ENCODE measurements around the gene MRAP. TPM values are rescaled to one million over a fixed set of nuclear protein-coding genes. Genes with fewer than 3 reads are reported as not detected.

MRAP gene
- total RNA-seq, 1 experiment from 2014 or later = not detected

GRCh38 chr21:32281531-32281930 is 17.1 kb upstream of the MRAP start:
- no peak for TF ChIP-seq CTCF (IDR thresholded peaks at IDR 0.05; ENCODE audit: unreplicated experiment)
- H3K4me1 Mint-ChIP-seq (ENCODE audit: low read depth, unreplicated experiment) = no peaks in the 10 kb centered on the region
- H3K27me3 Mint-ChIP-seq (ENCODE audit: unreplicated experiment) = no peaks in the 10 kb centered on the region
- DNase-seq = no peak
- H3K4me3 Mint-ChIP-seq (ENCODE audit: low read depth, unreplicated experiment) = no peak overlapping the region
- H3K27ac Mint-ChIP-seq (ENCODE audit: unreplicated experiment) = no peak overlapping the region
- intact Hi-C loops (cut with micrococcal nuclease; ENCODE audit: unreplicated experiment) = no loop called here
- CTCF ChIA-PET = no interaction called here
- no TSS peak for BruUV-seq (replicated peaks)
- no peaks in the 10 kb centered on the region for H3K9me3 Mint-ChIP-seq (ENCODE audit: low read depth, unreplicated experiment)
- H3K36me3 Mint-ChIP-seq (ENCODE audit: insufficient read depth, unreplicated experiment) = peaks cover 17% of the 10 kb centered on the region

GRCh38 chr21:32282992-32283391 is 15.7 kb upstream of the MRAP start:
- no peak overlapping the region for H3K27ac Mint-ChIP-seq (ENCODE audit: unreplicated experiment)
- CTCF ChIA-PET = no interaction called here
- H3K4me1 Mint-ChIP-seq (ENCODE audit: low read depth, unreplicated experiment) = no peaks in the 10 kb centered on the region
- H3K9me3 Mint-ChIP-seq (ENCODE audit: low read depth, unreplicated experiment) = no peaks in the 10 kb centered on the region
- H3K4me3 Mint-ChIP-seq (ENCODE audit: low read depth, unreplicated experiment) = no peak overlapping the region
- intact Hi-C loops (cut with micrococcal nuclease; ENCODE audit: unreplicated experiment) = no loop called here
- H3K27me3 Mint-ChIP-seq (ENCODE audit: unreplicated experiment) = no peaks in the 10 kb centered on the region
- BruUV-seq (replicated peaks) = no TSS peak
- no peak for TF ChIP-seq CTCF (IDR thresholded peaks at IDR 0.05; ENCODE audit: unreplicated experiment)
- DNase-seq = no peak
- peaks cover 17% of the 10 kb centered on the region for H3K36me3 Mint-ChIP-seq (ENCODE audit: insufficient read depth, unreplicated experiment)

- no peak overlapping the region for H3K4me3 Mint-ChIP-seq (ENCODE audit: low read depth, unreplicated experiment)
- CTCF ChIA-PET = no interaction called here
These were observed 13.2 kb upstream of the MRAP start for GRCh38 chr21:32285476-32285875.

GRCh38 chr21:32297449-32297848 is 1.2 kb upstream of the MRAP start:
- no peak for TF ChIP-seq CTCF (IDR thresholded peaks at IDR 0.05; ENCODE audit: unreplicated experiment)
- DNase-seq = no peak
- H3K27me3 Mint-ChIP-seq (ENCODE audit: unreplicated experiment) = no peaks in the 10 kb centered on the region
- H3K4me1 Mint-ChIP-seq (ENCODE audit: low read depth, unreplicated experiment) = no peaks in the 10 kb centered on the region
- no peaks in the 10 kb centered on the region for H3K9me3 Mint-ChIP-seq (ENCODE audit: low read depth, unreplicated experiment)
- no TSS peak for BruUV-seq (replicated peaks)
- CTCF ChIA-PET = no interaction called here
- intact Hi-C loops (cut with micrococcal nuclease; ENCODE audit: unreplicated experiment) = no loop called here
- no peak overlapping the region for H3K27ac Mint-ChIP-seq (ENCODE audit: unreplicated experiment)
- no peaks in the 10 kb centered on the region for H3K36me3 Mint-ChIP-seq (ENCODE audit: insufficient read depth, unreplicated experiment)
- no peak overlapping the region for H3K4me3 Mint-ChIP-seq (ENCODE audit: low read depth, unreplicated experiment)

More at GRCh38 chr21:32285476-32285875, 13.2 kb upstream of the MRAP start:
- no peaks in the 10 kb centered on the region for H3K4me1 Mint-ChIP-seq (ENCODE audit: low read depth, unreplicated experiment)
- no TSS peak for BruUV-seq (replicated peaks)
- DNase-seq = no peak
- H3K27me3 Mint-ChIP-seq (ENCODE audit: unreplicated experiment) = no peaks in the 10 kb centered on the region
- H3K36me3 Mint-ChIP-seq (ENCODE audit: insufficient read depth, unreplicated experiment) = no peaks in the 10 kb centered on the region
- H3K9me3 Mint-ChIP-seq (ENCODE audit: low read depth, unreplicated experiment) = no peaks in the 10 kb centered on the region
- no peak for TF ChIP-seq CTCF (IDR thresholded peaks at IDR 0.05; ENCODE audit: unreplicated experiment)
- intact Hi-C loops (cut with micrococcal nuclease; ENCODE audit: unreplicated experiment) = no loop called here
- H3K27ac Mint-ChIP-seq (ENCODE audit: unreplicated experiment) = no peak overlapping the region
